NB4 (cell line): ENCODE measurements around the gene LIN7B.

ENCODE experiments used
- CTCF ChIP-seq: IDR thresholded peaks from one replicate; pipeline ENCODE4 v1.5.1; 2012; ENCODE audit warnings: low read depth, low read length
- MAX ChIP-seq: IDR thresholded peaks from 2 replicates; pipeline ENCODE4 v1.6.1; 2011; ENCODE audit warnings: low read depth, low read length

- TF ChIP-seq CTCF (no peak), MAX (no peak)
Measured at GRCh38 chr19:49114630-49115363, 627 bp downstream of the LIN7B start.
